GM12891 (cell line): ENCODE results near the gene ERAS.

Source experiments
- POLR2AphosphoS5 ChIP-seq: IDR thresholded peaks from 2 replicates; pipeline ENCODE4 v1.6.1; 2011; ENCODE audit warnings: low read depth, low read length, control low read depth
- TAF1 ChIP-seq: IDR thresholded peaks from 2 replicates; pipeline ENCODE4 v1.6.1; 2011; ENCODE audit warnings: low read depth, low read length, control low read depth

GRCh38 chrX:48827654-48827968 is 1.3 kb downstream of the ERAS start:
- TF ChIP-seq TAF1 (no peak), POLR2AphosphoS5 (no peak)
